ENCODE measurements around the gene RNF20.
"Not testable (repeated sequence)": the region's sequence is repeated elsewhere in the genome, so short reads cannot be mapped to it uniquely, and the experiment has no call there.

RNF20 gene

GRCh38 chr9:101509572-101509971, 24.1 kb upstream of the RNF20 start:
- Histone ChIP-seq H3K27me3 (ENCODE audit: control insufficient read depth, insufficient read depth, low read length) (no peaks in the 10 kb centered on the region), H3K27ac (ENCODE audit: low read depth, low read length) (no peak overlapping the region)

GRCh38 chr9:101510459-101510858, 23.2 kb upstream of the RNF20 start:
- Histone ChIP-seq H3K9me3 (ENCODE audit: control insufficient read depth, insufficient read depth, low read length) (no peaks in the 10 kb centered on the region), H3K4me1 (ENCODE audit: control insufficient read depth, insufficient read depth, low read length) (peaks cover 39% of the 10 kb centered on the region), H3K27me3 (ENCODE audit: control insufficient read depth, insufficient read depth, low read length) (no peaks in the 10 kb centered on the region), H3K36me3 (ENCODE audit: control insufficient read depth, insufficient read depth, low read length) (no peaks in the 10 kb centered on the region), H3K9ac (ENCODE audit: low read depth, low read length) (no peak overlapping the region), H3K4me3 (ENCODE audit: low read depth, low read length) (no peak overlapping the region), H3K27ac (ENCODE audit: low read depth, low read length) (no peak overlapping the region)

More at GRCh38 chr9:101509572-101509971, 24.1 kb upstream of the RNF20 start:
- H3K9ac ChIP-seq (ENCODE audit: low read depth, low read length), result no peak overlapping the region
- H3K4me1 ChIP-seq (ENCODE audit: control insufficient read depth, insufficient read depth, low read length), result peaks cover 32% of the 10 kb centered on the region
- H3K36me3 ChIP-seq (ENCODE audit: control insufficient read depth, insufficient read depth, low read length), result no peaks in the 10 kb centered on the region
- no peaks in the 10 kb centered on the region for H3K9me3 ChIP-seq (ENCODE audit: control insufficient read depth, insufficient read depth, low read length)
- H3K4me3 ChIP-seq (ENCODE audit: low read depth, low read length), result no peak overlapping the region

- Histone ChIP-seq H3K9ac (ENCODE audit: low read depth, low read length) (no peak overlapping the region), H3K4me1 (ENCODE audit: control insufficient read depth, insufficient read depth, low read length) (peaks cover 39% of the 10 kb centered on the region), H3K9me3 (ENCODE audit: control insufficient read depth, insufficient read depth, low read length) (no peaks in the 10 kb centered on the region), H3K27ac (ENCODE audit: low read depth, low read length) (no peak overlapping the region), H3K27me3 (ENCODE audit: control insufficient read depth, insufficient read depth, low read length) (no peaks in the 10 kb centered on the region), H3K36me3 (ENCODE audit: control insufficient read depth, insufficient read depth, low read length) (no peaks in the 10 kb centered on the region), H3K4me3 (ENCODE audit: low read depth, low read length) (no peak overlapping the region)
Measured at GRCh38 chr9:101511009-101511408, 22.6 kb upstream of the RNF20 start.

- no peak overlapping the region for H3K9ac ChIP-seq (ENCODE audit: low read depth, low read length)
- no peaks in the 10 kb centered on the region for H3K36me3 ChIP-seq (ENCODE audit: control insufficient read depth, insufficient read depth, low read length)
- peaks cover 39% of the 10 kb centered on the region for H3K4me1 ChIP-seq (ENCODE audit: control insufficient read depth, insufficient read depth, low read length)
- H3K4me3 ChIP-seq (ENCODE audit: low read depth, low read length), result no peak overlapping the region
- no peaks in the 10 kb centered on the region for H3K9me3 ChIP-seq (ENCODE audit: control insufficient read depth, insufficient read depth, low read length)
- no peaks in the 10 kb centered on the region for H3K27me3 ChIP-seq (ENCODE audit: control insufficient read depth, insufficient read depth, low read length)
- no peak overlapping the region for H3K27ac ChIP-seq (ENCODE audit: low read depth, low read length)
Measured at GRCh38 chr9:101512116-101512515, 21.5 kb upstream of the RNF20 start.

GRCh38 chr9:101513351-101513750, 20.3 kb upstream of the RNF20 start:
- peak overlapping the region; percentile 48 for H3K27ac ChIP-seq (ENCODE audit: low read depth, low read length)
- H3K27me3 ChIP-seq (ENCODE audit: control insufficient read depth, insufficient read depth, low read length), result no peaks in the 10 kb centered on the region
- peaks cover 39% of the 10 kb centered on the region for H3K4me1 ChIP-seq (ENCODE audit: control insufficient read depth, insufficient read depth, low read length)
- H3K4me3 ChIP-seq (ENCODE audit: low read depth, low read length), result 0 out of 2 replicates have a peak overlapping the region, but pooled peaks have one; percentile 1
- no peaks in the 10 kb centered on the region for H3K9me3 ChIP-seq (ENCODE audit: control insufficient read depth, insufficient read depth, low read length)
- H3K36me3 ChIP-seq (ENCODE audit: control insufficient read depth, insufficient read depth, low read length), result no peaks in the 10 kb centered on the region
- no peak overlapping the region for H3K9ac ChIP-seq (ENCODE audit: low read depth, low read length)

- 0 out of 2 replicates have a peak overlapping the region, but pooled peaks have one; percentile 1 for H3K4me3 ChIP-seq (ENCODE audit: low read depth, low read length)
- H3K9ac ChIP-seq (ENCODE audit: low read depth, low read length), result no peak overlapping the region
- peaks cover 39% of the 10 kb centered on the region for H3K4me1 ChIP-seq (ENCODE audit: control insufficient read depth, insufficient read depth, low read length)
- no peaks in the 10 kb centered on the region for H3K36me3 ChIP-seq (ENCODE audit: control insufficient read depth, insufficient read depth, low read length)
- no peaks in the 10 kb centered on the region for H3K9me3 ChIP-seq (ENCODE audit: control insufficient read depth, insufficient read depth, low read length)
- H3K27ac ChIP-seq (ENCODE audit: low read depth, low read length), result no peak overlapping the region
- H3K27me3 ChIP-seq (ENCODE audit: control insufficient read depth, insufficient read depth, low read length), result no peaks in the 10 kb centered on the region
Measured at GRCh38 chr9:101514071-101514470, 19.6 kb upstream of the RNF20 start.

- H3K36me3 ChIP-seq (ENCODE audit: control insufficient read depth, insufficient read depth, low read length), result no peaks in the 10 kb centered on the region
- H3K27me3 ChIP-seq (ENCODE audit: control insufficient read depth, insufficient read depth, low read length), result no peaks in the 10 kb centered on the region
- no peak overlapping the region for H3K27ac ChIP-seq (ENCODE audit: low read depth, low read length)
- H3K9me3 ChIP-seq (ENCODE audit: control insufficient read depth, insufficient read depth, low read length), result no peaks in the 10 kb centered on the region
- peaks cover 36% of the 10 kb centered on the region for H3K4me1 ChIP-seq (ENCODE audit: control insufficient read depth, insufficient read depth, low read length)
- H3K4me3 ChIP-seq (ENCODE audit: low read depth, low read length), result no peak overlapping the region
- no peak overlapping the region for H3K9ac ChIP-seq (ENCODE audit: low read depth, low read length)
Measured at GRCh38 chr9:101516655-101517054, 17.0 kb upstream of the RNF20 start.

GRCh38 chr9:101518489-101518888, 15.2 kb upstream of the RNF20 start:
- not testable (repeated sequence) for H3K27ac ChIP-seq (ENCODE audit: low read depth, low read length); H3K36me3 ChIP-seq (ENCODE audit: control insufficient read depth, insufficient read depth, low read length); H3K9ac ChIP-seq (ENCODE audit: low read depth, low read length); H3K27me3 ChIP-seq (ENCODE audit: control insufficient read depth, insufficient read depth, low read length); H3K9me3 ChIP-seq (ENCODE audit: control insufficient read depth, insufficient read depth, low read length); H3K4me3 ChIP-seq (ENCODE audit: low read depth, low read length)
- peaks cover 18% of the 10 kb centered on the region for H3K4me1 ChIP-seq (ENCODE audit: control insufficient read depth, insufficient read depth, low read length)

GRCh38 chr9:101524371-101524770, 9.3 kb upstream of the RNF20 start:
- H3K27ac ChIP-seq (ENCODE audit: low read depth, low read length), result no peak overlapping the region
- H3K9ac ChIP-seq (ENCODE audit: low read depth, low read length), result no peak overlapping the region
- no peak overlapping the region for H3K4me3 ChIP-seq (ENCODE audit: low read depth, low read length)
- H3K27me3 ChIP-seq (ENCODE audit: control insufficient read depth, insufficient read depth, low read length), result no peaks in the 10 kb centered on the region
- no peaks in the 10 kb centered on the region for H3K36me3 ChIP-seq (ENCODE audit: control insufficient read depth, insufficient read depth, low read length)
- no peaks in the 10 kb centered on the region for H3K9me3 ChIP-seq (ENCODE audit: control insufficient read depth, insufficient read depth, low read length)
- peaks cover 8% of the 10 kb centered on the region for H3K4me1 ChIP-seq (ENCODE audit: control insufficient read depth, insufficient read depth, low read length)

- Histone ChIP-seq H3K27ac (ENCODE audit: low read depth, low read length) (no peak overlapping the region), H3K4me3 (ENCODE audit: low read depth, low read length) (no peak overlapping the region), H3K27me3 (ENCODE audit: control insufficient read depth, insufficient read depth, low read length) (no peaks in the 10 kb centered on the region), H3K9ac (ENCODE audit: low read depth, low read length) (no peak overlapping the region), H3K4me1 (ENCODE audit: control insufficient read depth, insufficient read depth, low read length) (peaks cover 8% of the 10 kb centered on the region), H3K9me3 (ENCODE audit: control insufficient read depth, insufficient read depth, low read length) (no peaks in the 10 kb centered on the region), H3K36me3 (ENCODE audit: control insufficient read depth, insufficient read depth, low read length) (no peaks in the 10 kb centered on the region)
Measured at GRCh38 chr9:101527066-101527465, 6.6 kb upstream of the RNF20 start.

GRCh38 chr9:101528015-101528414, 5.6 kb upstream of the RNF20 start:
- Histone ChIP-seq H3K9me3 (ENCODE audit: control insufficient read depth, insufficient read depth, low read length) (no peaks in the 10 kb centered on the region), H3K4me1 (ENCODE audit: control insufficient read depth, insufficient read depth, low read length) (peaks cover 12% of the 10 kb centered on the region), H3K27me3 (ENCODE audit: control insufficient read depth, insufficient read depth, low read length) (no peaks in the 10 kb centered on the region), H3K4me3 (ENCODE audit: low read depth, low read length) (no peak overlapping the region), H3K27ac (ENCODE audit: low read depth, low read length) (no peak overlapping the region), H3K36me3 (ENCODE audit: control insufficient read depth, insufficient read depth, low read length) (no peaks in the 10 kb centered on the region), H3K9ac (ENCODE audit: low read depth, low read length) (no peak overlapping the region)

Measured in HUES48 (cell line).